A673 (cell line): ENCODE measurements around the gene CPEB4. TPM values are rescaled to one million over a fixed set of nuclear protein-coding genes. Genes with fewer than 3 reads are reported as not detected.

Experiments used
- BruUV-seq: library from RNA; stranded (reverse); fragments of 400-500 nt; replicated peaks from 2 replicates; lab custom pipeline; 2021; lab: Mats Ljungman, UMichigan
- CTCF ChIA-PET: fragments of 300-600 bp; sonication (Branson Sonifier 250); formaldehyde crosslinking; loops from one replicate; lab custom pipeline; 2022; ENCODE audit warnings: antibody characterized with exemption; lab: Charles Lee
- POLR2A ChIA-PET: fragments of 300-600 bp; sonication (Branson Sonifier 250); formaldehyde crosslinking; loops from one replicate; lab custom pipeline; 2022; ENCODE audit warnings: antibody characterized with exemption; ENCODE audit not compliant: low non-redundant PET; lab: Charles Lee
- DNase-seq: peaks from one replicate; pipeline ENCODE4 v3.0.0-alpha.2; 2015; ENCODE audit warnings: low spot score
- H3K27ac ChIP-seq: fragments of 200-600 bp; sonication (generic); 2 replicates; pipeline ENCODE4 v1.5.1; 2016; ENCODE audit warnings: mixed run types, low read depth, mild to moderate bottlenecking, mixed read lengths, antibody characterized with exemption, low read length; ENCODE audit not compliant: poor library complexity, severe bottlenecking
- H3K27me3 ChIP-seq: fragments of 200-600 bp; sonication (generic); replicated peaks from 2 replicates; pipeline ENCODE4 v1.6.1; 2017; ENCODE audit warnings: mixed run types, low read depth, mild to moderate bottlenecking, mixed read lengths, antibody characterized with exemption, low read length; ENCODE audit not compliant: insufficient read depth, poor library complexity
- H3K36me3 ChIP-seq: fragments of 200-600 bp; sonication (generic); 2 replicates; pipeline ENCODE4 v1.6.1; 2016; ENCODE audit warnings: mixed run types, mild to moderate bottlenecking, mixed read lengths, antibody characterized with exemption, low read length; ENCODE audit not compliant: insufficient read depth, poor library complexity, severe bottlenecking
- H3K4me1 ChIP-seq: fragments of 200-600 bp; sonication (generic); 2 replicates; pipeline ENCODE4 v1.6.1; 2017; ENCODE audit warnings: mixed run types, mild to moderate bottlenecking, mixed read lengths, antibody characterized with exemption, low read length; ENCODE audit not compliant: insufficient read depth, poor library complexity, severe bottlenecking
- H3K4me3 ChIP-seq: fragments of 200-600 bp; sonication (generic); 2 replicates; pipeline ENCODE4 v1.5.1; 2016; ENCODE audit warnings: low read depth, mixed run types, mild to moderate bottlenecking, mixed read lengths, low read length; ENCODE audit not compliant: poor library complexity, severe bottlenecking
- H3K9me3 ChIP-seq: fragments of 200-600 bp; sonication (generic); 2 replicates; pipeline ENCODE4 v1.6.1; 2016; ENCODE audit warnings: mixed run types, low read depth, mild to moderate bottlenecking, mixed read lengths, antibody characterized with exemption, low read length; ENCODE audit not compliant: poor library complexity, severe bottlenecking
- CTCF ChIP-seq: fragments of 300-800, 200-600 bp; sonication (generic); conservative IDR thresholded peaks from 2 replicates; pipeline ENCODE4 v1.5.1; 2017; ENCODE audit warnings: low read depth, mild to moderate bottlenecking, antibody characterized with exemption, low read length, moderate library complexity, mixed read lengths
- EZH2 ChIP-seq: fragments of 200-600 bp; sonication (generic); IDR thresholded peaks from 2 replicates; pipeline ENCODE4 v1.6.1; 2017; ENCODE audit warnings: borderline replicate concordance, low read depth, mild to moderate bottlenecking, mixed read lengths, antibody characterized with exemption, low read length; ENCODE audit not compliant: poor library complexity, severe bottlenecking
- intact Hi-C: fragments of 100-400 bp; cut with micrococcal nuclease; formaldehyde crosslinking; loops from one replicate; pipeline ENCODE4 v1.10.0; 2022; ENCODE audit not compliant: unreplicated experiment
- total RNA-seq: library from RNA; stranded (reverse); gene quantifications from 2 replicates; pipeline ENCODE4 v1.2.3, GENCODE V29; 2021

The CPEB4 gene
- total RNA-seq, 1 experiment from 2014 or later: 1.6 TPM

GRCh38 chr5:173928871-173929574 is 40.9 kb downstream of the CPEB4 start:
- Histone ChIP-seq H3K27me3 (no peaks in the 10 kb centered on the region), H3K9me3 (no peaks in the 10 kb centered on the region), H3K36me3 (no peaks in the 10 kb centered on the region), H3K4me1 (no peaks in the 10 kb centered on the region), H3K4me3 (no peak overlapping the region), H3K27ac (no peak overlapping the region)
- intact Hi-C loops: no loop called here
- ChIA-PET POLR2A (no interaction called here), CTCF (no interaction called here)
- TF ChIP-seq CTCF: no peak
- no peak for TF ChIP-seq EZH2
- no TSS peak for BruUV-seq
- DNase-seq: no peak

- Histone ChIP-seq H3K27ac (no peak overlapping the region), H3K4me1 (no peaks in the 10 kb centered on the region), H3K9me3 (no peaks in the 10 kb centered on the region), H3K4me3 (no peak overlapping the region), H3K36me3 (no peaks in the 10 kb centered on the region), H3K27me3 (no peaks in the 10 kb centered on the region)
- no peak for DNase-seq
- BruUV-seq: no TSS peak
- intact Hi-C loops: no loop called here
- ChIA-PET CTCF (no interaction called here), POLR2A (no interaction called here)
- TF ChIP-seq EZH2 (no peak), CTCF (no peak)
These were observed 44.6 kb downstream of the CPEB4 start for GRCh38 chr5:173932695-173933139.

GRCh38 chr5:173933901-173934300 is 45.8 kb downstream of the CPEB4 start:
- no peaks in the 10 kb centered on the region for H3K4me1 ChIP-seq
- DNase-seq: no peak
- H3K27ac ChIP-seq: no peak overlapping the region
- no peak overlapping the region for H3K4me3 ChIP-seq
- no peaks in the 10 kb centered on the region for H3K9me3 ChIP-seq
- H3K27me3 ChIP-seq: no peaks in the 10 kb centered on the region
- no TSS peak for BruUV-seq
- TF ChIP-seq CTCF (no peak), EZH2 (no peak)
- H3K36me3 ChIP-seq: no peaks in the 10 kb centered on the region
- ChIA-PET CTCF (no interaction called here), POLR2A (no interaction called here)
- intact Hi-C loops: no loop called here
